ENCODE results near the gene TVP23A. TPM values are rescaled to one million over a fixed set of nuclear protein-coding genes. Genes with fewer than 3 reads are reported as not detected.

Gene TVP23A
- total RNA-seq, 1 experiment from 2014 or later = 3.1 TPM

GRCh38 chr16:10763456-10763855 lies 55.1 kb downstream of the TVP23A start:
- no peak overlapping the region for H3K18ac ChIP-seq (ENCODE audit: insufficient read length, low read depth, low read length)
- H2BK5ac ChIP-seq (ENCODE audit: insufficient read length, low read length) = no peak overlapping the region
- H3K4me3 Mint-ChIP-seq = no peak overlapping the region
- H3K27ac Mint-ChIP-seq = peak overlapping the region in 1 of 3 experiments; percentile 44; a peak in 1 of 7 replicates
- no peak overlapping the region for H2AK5ac ChIP-seq (ENCODE audit: insufficient read length, low read length)
- no peaks in the 10 kb centered on the region for H3K79me1 ChIP-seq (ENCODE audit: insufficient read depth, low read depth, low read length, poor library complexity, severe bottlenecking)
- H3T11ph ChIP-seq (ENCODE audit: low read length) = no peak overlapping the region
- H3K9me3 Mint-ChIP-seq = peaks cover 0 to 2% of the 10 kb centered on the region in 2 experiments; a peak in 1 of 5 replicates
- no peak overlapping the region for H3K14ac ChIP-seq (ENCODE audit: insufficient read depth, low read length)
- no peak overlapping the region for H2BK12ac ChIP-seq (ENCODE audit: insufficient read length, low read depth, low read length)
- H2AFZ ChIP-seq (ENCODE audit: low read length) = no peak overlapping the region
- TF ChIP-seq CTCF (conservative IDR thresholded peaks at IDR 0.05) = no peak
- H4K20me1 ChIP-seq (ENCODE audit: control insufficient read depth, insufficient read depth, insufficient read length) = no peaks in the 10 kb centered on the region
- no peak overlapping the region for H3K23ac ChIP-seq (ENCODE audit: insufficient read length, low read depth, low read length)
- no peak overlapping the region for H3K4ac ChIP-seq (ENCODE audit: low read depth, low read length)
- no peaks in the 10 kb centered on the region for H3K4me1 Mint-ChIP-seq
- no peak overlapping the region for H2BK20ac ChIP-seq (ENCODE audit: low read depth, low read length, poor library complexity, severe bottlenecking)
- H4K5ac ChIP-seq (ENCODE audit: insufficient read length, low read depth, low read length) = no peak overlapping the region
- H3K36me3 Mint-ChIP-seq (ENCODE audit: insufficient read depth in 1 of 3, low read depth in 3 of 3) = peaks cover 25 to 76% (median 58%) of the 10 kb centered on the region in 3 experiments; a peak in 6 of 7 replicates
- no peaks in the 10 kb centered on the region for H3K9me3 ChIP-seq (ENCODE audit: control insufficient read depth, low read depth, low read length)
- H3K27me3 Mint-ChIP-seq (ENCODE audit: low read depth) = no peaks in the 10 kb centered on the region
- no peak overlapping the region for H4K8ac ChIP-seq (replicated peaks; ENCODE audit: insufficient read length, low read depth, low read length)
- no peak overlapping the region for H2BK120ac ChIP-seq (ENCODE audit: low read depth, low read length, poor library complexity, severe bottlenecking)
- H3K27ac ChIP-seq (ENCODE audit: insufficient read length, low read depth, low read length) = no peak overlapping the region
- no peaks in the 10 kb centered on the region for H3K23me2 ChIP-seq (ENCODE audit: insufficient read length, low read depth, low read length, poor library complexity, severe bottlenecking)
- DNase-seq = no peak
- no peak overlapping the region for H3K4me2 ChIP-seq (ENCODE audit: insufficient read depth, insufficient read length, low read length)
- H3K79me2 ChIP-seq (ENCODE audit: insufficient read depth, low read length) = no peaks in the 10 kb centered on the region
- H3K56ac ChIP-seq (ENCODE audit: insufficient read length, low read depth, low read length) = no peak overlapping the region
- no peak overlapping the region for H2BK15ac ChIP-seq (ENCODE audit: low read depth, low read length)
- H4K91ac ChIP-seq (ENCODE audit: insufficient read length, low read depth, low read length) = no peak overlapping the region
- H3K4me1 ChIP-seq (ENCODE audit: insufficient read depth, low read length) = no peaks in the 10 kb centered on the region
- no CpG with 5 or more reads among the region's 7 CpGs for WGBS (ENCODE audit: extremely low coverage, insufficient read length, low lambda C conversion rate)
- H3K27me3 ChIP-seq (ENCODE audit: insufficient read depth, low read length) = no peaks in the 10 kb centered on the region
- H3K9ac ChIP-seq (ENCODE audit: extremely low read depth, insufficient read length, low read length) = no peak overlapping the region
